ENCODE data around the gene POMGNT1.
A peak's percentile ranks its signal among the peaks of the same experiment; 100 is the strongest.
"Not testable (repeated sequence)": the region's sequence is repeated elsewhere in the genome, so short reads cannot be mapped to it uniquely, and the experiment has no call there.

Gene POMGNT1

DNA sequence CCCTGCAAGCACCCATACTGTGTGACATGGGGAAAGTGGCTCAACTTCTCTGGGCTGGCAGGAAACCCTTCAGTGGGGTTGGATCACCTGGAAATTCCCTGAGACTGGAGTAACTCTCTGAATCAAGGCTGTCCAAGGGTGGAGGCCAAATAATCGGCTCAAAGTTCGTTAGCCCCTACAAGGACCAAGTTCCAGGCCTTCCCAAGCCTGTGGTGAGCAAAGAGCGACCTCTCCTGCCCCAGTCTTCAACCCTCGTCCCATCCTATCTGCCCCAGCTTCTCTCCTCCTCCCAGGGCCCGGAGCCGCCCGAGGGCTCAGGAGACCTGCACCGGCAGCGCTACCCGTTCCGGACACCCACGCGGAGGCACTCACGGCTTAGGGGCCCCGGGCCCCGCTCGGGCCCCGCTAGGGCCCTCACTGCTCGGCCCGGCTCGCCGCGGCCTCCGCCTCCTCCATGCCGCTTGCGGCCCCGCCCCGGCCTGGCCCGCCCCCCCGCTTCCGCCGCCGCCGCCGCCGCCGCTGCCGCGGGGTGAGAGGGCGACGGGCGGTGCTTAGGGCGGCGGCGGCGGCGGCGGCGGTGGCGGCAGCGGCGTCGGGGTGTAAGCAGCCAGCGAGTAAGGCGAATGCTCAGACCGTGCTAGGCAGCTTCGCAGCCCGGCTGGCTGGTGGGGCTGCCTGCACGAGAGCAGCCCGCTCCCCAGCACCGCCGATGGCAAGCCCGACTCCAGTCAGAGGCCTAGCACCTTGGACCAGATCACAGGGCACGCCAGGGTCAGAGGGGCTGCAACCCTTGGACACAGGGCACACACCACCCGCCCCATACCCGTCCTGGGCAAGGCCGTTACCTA, at the start of gene POMGNT1:
POMGNT1 (minus strand) TSS at position 471 of the 848 bp plus-strand sequence. CDS start 613 bp downstream, outside the sequence.
- Mint-ChIP-seq H3K4me1 (peaks cover 22 to 23% of the 10 kb centered on the region in 2 donors), H3K27ac (peak within 1 kb of the TSS; percentile 94), H3K9me3 (no peaks in the 10 kb centered on the region), H3K27me3 (peaks cover 0 to 4% of the 10 kb centered on the region in 2 donors), H3K36me3 (peaks cover 8 to 24% of the 10 kb centered on the region in 2 donors), H3K4me3 (peak within 1 kb of the TSS; percentile 86 to 88)
- peak; percentile 95 to 96 for ATAC-seq (replicated peaks)
- peak; percentile 74 for DNase-seq

GRCh38 chr1:46247436-46248121, 49.3 kb upstream of the POMGNT1 start, which contains the start of gene RAD54L:
TSS of gene RAD54L (plus strand) at chr1:46247763. CDS start at chr1:46248406, 643 bp downstream.
- H3K4me1 Mint-ChIP-seq, result peaks cover 15 to 25% of the 10 kb centered on the region in 2 donors
- DNase-seq (peak; percentile 95), ATAC-seq (replicated peaks) (peak; percentile 91 to 94)
- no peaks in the 10 kb centered on the region for H3K9me3 Mint-ChIP-seq
- H3K27me3 Mint-ChIP-seq, result no peaks in the 10 kb centered on the region
- H3K36me3 Mint-ChIP-seq, result peaks cover 1 to 17% of the 10 kb centered on the region in 2 donors
- peak within 1 kb of the TSS; percentile 92 for H3K27ac Mint-ChIP-seq
- peak within 1 kb of the TSS; percentile 91 to 93 for H3K4me3 Mint-ChIP-seq

GRCh38 chr1:46246548-46247435, 48.6 kb upstream of the POMGNT1 start:
- peaks cover 15 to 25% of the 10 kb centered on the region in 2 donors for H3K4me1 Mint-ChIP-seq
- H3K27ac Mint-ChIP-seq, result peak overlapping the region; percentile 92
- DNase-seq (no peak), ATAC-seq (replicated peaks) (peak; percentile 75 to 76)
- peaks cover 1 to 9% of the 10 kb centered on the region in 2 donors for H3K36me3 Mint-ChIP-seq
- no peaks in the 10 kb centered on the region for H3K27me3 Mint-ChIP-seq
- no peaks in the 10 kb centered on the region for H3K9me3 Mint-ChIP-seq
- peak overlapping the region; percentile 91 to 93 for H3K4me3 Mint-ChIP-seq

DNA sequence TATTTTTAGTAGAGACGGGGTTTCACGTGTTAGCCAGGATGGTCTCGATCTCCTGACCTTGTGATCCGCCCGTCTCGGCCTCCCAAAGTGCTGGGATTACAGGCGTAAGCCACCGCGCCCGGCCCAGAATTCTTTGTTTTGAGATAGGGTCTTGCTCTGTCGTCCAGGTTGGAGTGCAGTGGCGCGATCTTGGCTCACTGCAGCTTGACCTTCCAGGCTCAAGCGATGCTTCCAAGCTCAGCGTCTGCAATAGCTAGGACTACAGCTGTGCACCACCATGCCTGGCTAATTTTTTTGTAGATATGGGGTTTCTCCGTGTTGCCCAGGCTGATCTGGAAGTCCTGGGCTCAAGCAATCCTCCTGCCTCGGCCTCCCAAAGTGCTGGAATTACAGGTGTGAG, 47.9 kb upstream of the POMGNT1 start:
- not testable (repeated sequence) for H3K9me3 Mint-ChIP-seq; H3K4me3 Mint-ChIP-seq; H3K36me3 Mint-ChIP-seq; ATAC-seq (replicated peaks); H3K27ac Mint-ChIP-seq; H3K27me3 Mint-ChIP-seq; DNase-seq
- peaks cover 15 to 25% of the 10 kb centered on the region in 2 donors for H3K4me1 Mint-ChIP-seq

- ATAC-seq (replicated peaks) (no peak), DNase-seq (no peak)
- Mint-ChIP-seq H3K36me3 (peaks cover 1 to 8% of the 10 kb centered on the region in 2 donors), H3K4me3 (no peak overlapping the region), H3K27me3 (no peaks in the 10 kb centered on the region), H3K27ac (no peak overlapping the region), H3K4me1 (peaks cover 15 to 25% of the 10 kb centered on the region in 2 donors), H3K9me3 (no peaks in the 10 kb centered on the region)
Measured at GRCh38 chr1:46244656-46245371, 46.6 kb upstream of the POMGNT1 start.

- not testable (repeated sequence) for H3K9me3 Mint-ChIP-seq
Measured at GRCh38 chr1:46243831-46244230, 45.6 kb upstream of the POMGNT1 start.

DNA sequence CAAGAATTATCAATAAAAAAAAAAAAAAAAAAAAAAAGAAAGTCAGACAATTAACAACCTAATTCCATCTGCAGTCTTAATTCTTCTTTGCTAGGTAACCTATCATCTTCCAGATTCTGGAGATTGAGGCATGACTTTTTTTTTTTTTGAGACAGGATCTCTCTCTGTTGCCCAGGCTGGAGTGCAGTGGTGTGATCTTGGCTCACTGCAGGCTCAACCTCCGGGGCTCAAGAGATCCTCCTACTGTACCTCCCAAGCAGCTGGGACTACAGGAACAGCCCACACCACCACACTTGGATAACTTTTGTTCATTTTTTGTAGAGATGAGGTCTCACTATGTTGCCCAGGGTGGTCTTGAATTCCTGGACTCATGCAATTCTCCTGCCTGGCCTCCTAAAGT, 44.7 kb upstream of the POMGNT1 start:
- Mint-ChIP-seq H3K36me3 (peaks cover 3 to 10% of the 10 kb centered on the region in 2 donors), H3K27me3 (no peaks in the 10 kb centered on the region), H3K4me1 (peaks cover 7 to 27% of the 10 kb centered on the region in 2 donors), H3K4me3 (no peak overlapping the region), H3K27ac (no peak overlapping the region), H3K9me3 (peaks cover 8 to 11% of the 10 kb centered on the region in 2 donors)
- ATAC-seq (replicated peaks), result no peak
- no peak for DNase-seq

More at GRCh38 chr1:46243831-46244230, 45.6 kb upstream of the POMGNT1 start:
- H3K36me3 Mint-ChIP-seq; H3K4me3 Mint-ChIP-seq; H3K27me3 Mint-ChIP-seq; ATAC-seq (replicated peaks); H3K27ac Mint-ChIP-seq; DNase-seq: not testable (repeated sequence)
- H3K4me1 Mint-ChIP-seq, result peaks cover 12 to 27% of the 10 kb centered on the region in 2 donors

DNA sequence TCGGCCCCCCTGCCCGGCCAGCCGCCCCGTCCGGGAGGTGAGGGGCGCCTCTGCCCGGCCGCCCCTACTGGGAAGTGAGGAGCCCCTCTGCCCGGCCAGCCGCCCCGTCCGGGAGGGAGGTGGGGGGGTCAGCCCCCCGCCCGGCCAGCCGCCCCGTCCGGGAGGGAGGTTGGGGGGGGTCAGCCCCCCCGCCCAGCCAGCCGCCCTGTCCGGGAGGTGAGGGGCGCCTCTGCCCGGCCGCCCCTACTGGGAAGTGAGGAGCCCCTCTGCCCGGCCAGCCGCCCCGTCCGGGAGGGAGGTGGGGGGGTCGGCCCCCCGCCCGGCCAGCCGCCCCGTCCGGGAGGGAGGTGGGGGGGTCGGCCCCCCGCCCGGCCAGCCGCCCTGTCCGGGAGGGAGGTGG, 43.5 kb upstream of the POMGNT1 start:
- peaks cover 5 to 10% of the 10 kb centered on the region in 2 donors for H3K36me3 Mint-ChIP-seq
- not testable (repeated sequence) for H3K27ac Mint-ChIP-seq; H3K4me3 Mint-ChIP-seq; H3K27me3 Mint-ChIP-seq; DNase-seq; ATAC-seq (replicated peaks)
- peaks cover 8 to 11% of the 10 kb centered on the region in 2 donors for H3K9me3 Mint-ChIP-seq
- H3K4me1 Mint-ChIP-seq, result peaks cover 2 to 20% of the 10 kb centered on the region in 2 donors

GRCh38 chr1:46238865-46239264, 40.6 kb upstream of the POMGNT1 start:
- H3K4me1 Mint-ChIP-seq, H3K4me3 Mint-ChIP-seq, H3K27ac Mint-ChIP-seq, H3K27me3 Mint-ChIP-seq, DNase-seq: not testable (repeated sequence)
- Mint-ChIP-seq H3K36me3 (peaks cover 5 to 10% of the 10 kb centered on the region in 2 donors), H3K9me3 (peaks cover 8 to 11% of the 10 kb centered on the region in 2 donors)
- peak in 1 of 2 donors; percentile 14 for ATAC-seq (replicated peaks)

DNA sequence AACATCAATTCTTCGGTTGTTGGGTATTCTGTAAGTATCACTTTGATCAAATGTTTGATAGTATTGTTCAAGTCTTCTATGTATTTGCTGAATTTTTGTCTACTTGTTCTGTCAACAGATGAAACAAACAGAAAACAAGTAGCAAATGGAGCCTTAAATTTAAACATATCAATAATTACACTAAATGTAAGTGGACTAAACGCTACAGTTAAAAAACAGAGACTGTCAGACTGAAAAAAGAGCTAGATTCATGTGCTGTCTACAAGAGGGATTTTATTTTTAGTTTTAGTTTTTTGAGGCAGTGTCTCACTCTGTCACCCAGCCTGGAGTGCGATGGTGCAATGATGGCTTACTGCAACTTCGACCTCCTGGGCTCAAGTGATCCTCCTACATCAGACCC, 38.6 kb upstream of the POMGNT1 start:
- Mint-ChIP-seq H3K4me3 (no peak overlapping the region), H3K36me3 (peaks cover 5 to 10% of the 10 kb centered on the region in 2 donors), H3K4me1 (peaks cover 0 to 8% of the 10 kb centered on the region in 2 donors)

DNA sequence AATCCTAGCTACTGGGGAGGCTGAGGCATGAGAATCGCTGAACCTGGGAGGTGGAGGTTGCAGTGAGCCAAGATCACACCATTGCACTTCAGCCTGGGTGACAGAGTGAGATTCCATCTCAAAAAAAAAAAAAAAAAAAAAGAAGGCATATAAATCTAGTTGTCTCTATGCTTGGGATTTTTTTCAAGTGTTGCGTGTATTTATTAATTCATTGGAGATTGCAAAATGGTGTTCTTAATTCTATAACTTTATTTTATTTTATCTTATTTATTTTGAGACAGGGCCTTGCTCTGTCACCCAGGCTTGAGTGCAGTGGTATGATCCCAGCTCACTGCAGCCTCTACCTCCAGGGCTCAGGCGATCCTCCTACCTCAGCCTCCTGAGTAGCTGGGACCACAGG, 33.0 kb upstream of the POMGNT1 start:
- H3K9me3 Mint-ChIP-seq; H3K4me3 Mint-ChIP-seq; H3K36me3 Mint-ChIP-seq; ATAC-seq (replicated peaks); H3K4me1 Mint-ChIP-seq; H3K27ac Mint-ChIP-seq; H3K27me3 Mint-ChIP-seq; DNase-seq: not testable (repeated sequence)

More for the DNA sequence above, 38.6 kb upstream of the POMGNT1 start:
- Mint-ChIP-seq H3K9me3 (peaks cover 8 to 11% of the 10 kb centered on the region in 2 donors), H3K27ac (no peak overlapping the region), H3K27me3 (no peaks in the 10 kb centered on the region)
- ATAC-seq (replicated peaks) (no peak), DNase-seq (no peak)

GRCh38 chr1:46224966-46225365, 26.7 kb upstream of the POMGNT1 start:
- Mint-ChIP-seq H3K4me1 (peaks cover 0 to 7% of the 10 kb centered on the region in 2 donors), H3K9me3 (no peaks in the 10 kb centered on the region), H3K4me3 (no peak overlapping the region), H3K36me3 (peaks cover 2 to 19% of the 10 kb centered on the region in 2 donors), H3K27ac (no peak overlapping the region), H3K27me3 (no peaks in the 10 kb centered on the region)
- no peak for ATAC-seq (replicated peaks)
- no peak for DNase-seq

GRCh38 chr1:46223472-46223943, 25.3 kb upstream of the POMGNT1 start:
- H3K4me3 Mint-ChIP-seq, result no peak overlapping the region
- no peaks in the 10 kb centered on the region for H3K27me3 Mint-ChIP-seq

More at GRCh38 chr1:46223472-46223943, 25.3 kb upstream of the POMGNT1 start:
- DNase-seq, result peak; percentile 37
- Mint-ChIP-seq H3K36me3 (peaks cover 2 to 22% of the 10 kb centered on the region in 2 donors), H3K27ac (no peak overlapping the region), H3K9me3 (no peaks in the 10 kb centered on the region), H3K4me1 (peaks cover 0 to 7% of the 10 kb centered on the region in 2 donors)
- peak; percentile 96 to 99 for ATAC-seq (replicated peaks)

Measured in stimulated activated naive B cell treated with anti-CD40 and anti-IgM and Interleukin-4, amounts not matched to agents 10 μg/mL and 1 μg/mL and 100 μg/mL, for 72 hours (primary cell).